ENCODE results near the gene MTNR1A.
A peak's percentile ranks its signal among the peaks of the same experiment; 100 is the strongest.

MTNR1A gene

DNA sequence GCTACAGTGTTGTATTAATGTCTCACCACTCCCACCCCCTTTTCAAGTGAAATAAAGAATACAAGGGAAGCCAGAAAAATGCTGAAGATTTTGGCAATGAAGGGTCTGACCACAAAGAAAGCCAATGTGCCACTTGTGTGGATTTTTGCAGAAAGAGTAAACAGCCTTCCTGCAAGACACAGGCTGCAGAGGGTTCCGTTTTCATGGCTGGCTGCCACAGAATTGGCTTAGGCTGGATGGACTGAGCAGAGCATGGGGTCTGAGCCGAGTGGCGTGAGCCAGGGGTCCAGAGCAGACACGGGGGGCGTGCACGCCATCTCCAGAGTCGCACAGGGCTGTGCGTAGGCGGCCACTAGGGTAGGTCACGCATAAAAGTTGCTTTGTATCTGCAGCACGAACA, 69.2 kb downstream of the MTNR1A start:
- no peak for DNase-seq (ENCODE audit: low read depth)

- DNase-seq (ENCODE audit: low read depth): peak; percentile 3
Observed at GRCh38 chr4:186485561-186486062, 69.8 kb downstream of the MTNR1A start.

DNA sequence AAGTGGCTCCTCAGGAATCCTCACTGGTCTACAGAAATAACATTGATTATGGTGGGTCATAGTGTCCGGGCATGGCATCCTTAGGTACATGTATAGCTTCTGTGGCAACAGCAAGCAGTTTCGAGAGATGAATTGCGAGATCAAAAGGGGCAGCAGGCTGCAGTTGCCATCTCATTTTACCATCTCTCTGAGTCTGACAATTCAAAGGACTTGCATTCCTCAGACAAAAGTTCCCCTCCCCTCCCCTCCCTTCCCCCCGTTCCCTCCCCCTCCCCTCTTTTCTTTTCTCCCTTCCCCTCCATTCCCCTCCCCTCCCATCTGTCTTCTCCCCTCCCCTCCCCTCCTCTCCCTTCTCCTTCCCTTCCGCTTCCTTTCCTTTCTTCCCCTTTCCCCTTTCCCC, 70.2 kb downstream of the MTNR1A start:
- DNase-seq (ENCODE audit: low read depth): no peak

GRCh38 chr4:186483656-186484055, 71.7 kb downstream of the MTNR1A start:
- no peak for DNase-seq (ENCODE audit: low read depth)

Data from iris pigment epithelial cell (primary cell).